Raji (cell line): ENCODE measurements around the gene BCL2L15.

Experiments
- POLR2A ChIP-seq: IDR thresholded peaks from 2 replicates; pipeline ENCODE4 v1.6.1; 2011; ENCODE audit warnings: low read depth, low read length, control low read depth; ENCODE audit not compliant: insufficient read depth

The BCL2L15 gene

GRCh38 chr1:113917400-113918082, 30.2 kb upstream of the BCL2L15 start:
- TF ChIP-seq POLR2A = no peak

GRCh38 chr1:113916974-113917373, 29.6 kb upstream of the BCL2L15 start:
- TF ChIP-seq POLR2A = no peak

DNA sequence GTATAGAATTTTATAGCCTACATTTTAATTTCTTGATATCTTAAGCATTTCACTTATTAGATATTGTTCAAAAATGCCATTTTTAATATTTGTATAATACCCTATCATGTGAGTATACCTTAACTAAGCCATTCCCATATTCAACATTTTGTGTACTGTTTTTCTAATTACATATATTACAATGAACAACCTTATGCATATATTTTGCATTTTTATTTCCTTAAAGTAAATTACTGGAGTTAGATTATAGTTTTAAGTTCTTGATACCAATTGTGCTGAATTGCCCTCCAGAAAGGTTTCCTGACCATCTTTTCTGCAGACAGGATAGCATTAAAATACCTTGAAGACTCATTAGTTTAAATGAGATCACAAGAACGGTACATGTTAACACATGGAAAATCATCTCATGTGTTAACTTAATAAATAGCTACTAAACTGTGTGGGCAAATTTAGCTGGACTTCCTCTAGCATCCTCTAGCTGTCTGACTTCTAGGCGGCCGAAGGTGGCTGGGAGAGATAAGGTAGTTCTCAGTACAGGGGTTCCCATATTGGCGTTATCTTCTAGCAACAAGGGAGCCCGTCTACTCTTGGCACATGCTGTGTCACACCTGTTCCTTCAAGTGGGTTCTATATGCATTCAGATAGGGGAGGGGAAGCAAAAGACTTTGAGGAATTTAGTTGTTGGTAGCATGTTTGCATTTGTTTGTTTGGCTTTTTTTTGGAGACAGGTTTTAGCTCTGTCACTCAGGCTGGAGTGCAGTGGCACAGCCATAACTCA, 26.7 kb upstream of the BCL2L15 start:
- no peak for TF ChIP-seq POLR2A

DNA sequence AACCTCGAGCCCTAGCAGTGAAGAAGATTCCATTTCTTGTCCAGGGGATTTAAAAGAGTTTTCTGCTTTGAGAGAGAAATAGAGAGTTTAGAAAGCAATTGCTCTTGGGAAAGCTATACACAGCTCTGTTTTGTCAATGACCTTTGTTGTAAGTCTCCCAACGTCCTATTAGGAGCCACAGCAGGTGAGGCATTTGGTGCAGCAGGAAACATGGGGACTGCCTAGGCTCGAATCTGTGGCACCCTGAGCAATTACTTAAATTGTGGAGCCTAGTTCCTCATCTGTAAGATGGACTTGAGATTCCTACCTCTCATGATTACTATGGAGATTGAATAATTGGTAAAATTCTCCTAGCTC, 25.9 kb upstream of the BCL2L15 start:
- no peak for TF ChIP-seq POLR2A

DNA sequence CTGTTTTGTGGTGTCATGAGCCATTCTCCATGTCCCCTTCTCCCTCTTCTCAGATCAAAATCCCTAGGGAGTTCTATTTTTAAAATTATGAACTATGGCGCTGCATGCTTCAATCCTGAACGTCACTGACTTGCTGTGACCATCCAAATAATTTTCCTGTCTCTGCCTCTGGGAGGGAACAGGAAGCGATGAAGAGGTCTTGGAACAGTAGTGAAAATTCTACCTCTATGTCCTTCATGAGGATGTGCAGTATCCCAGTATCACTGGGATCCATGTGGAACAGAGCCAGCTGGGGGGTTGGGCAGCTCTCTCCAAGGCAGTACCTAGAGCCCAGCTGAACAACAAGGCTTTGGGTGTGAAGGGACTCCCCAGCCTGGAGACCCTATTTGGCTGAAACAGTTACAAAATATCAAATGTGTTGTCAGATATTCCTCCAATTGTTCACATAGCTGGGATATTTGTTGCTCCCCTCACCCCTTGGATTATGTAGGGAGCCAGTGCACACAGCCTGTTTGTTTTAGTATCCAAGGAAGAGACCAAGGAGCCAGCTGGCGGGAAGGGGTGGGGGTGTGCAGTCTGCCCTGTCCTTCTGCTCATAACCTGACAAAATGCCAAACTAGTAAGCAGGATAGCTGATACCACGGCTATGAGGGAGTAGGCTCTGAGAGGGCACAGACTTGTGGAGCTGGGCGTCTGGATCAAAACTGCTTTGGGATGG, 25.4 kb upstream of the BCL2L15 start:
- TF ChIP-seq POLR2A = no peak

DNA sequence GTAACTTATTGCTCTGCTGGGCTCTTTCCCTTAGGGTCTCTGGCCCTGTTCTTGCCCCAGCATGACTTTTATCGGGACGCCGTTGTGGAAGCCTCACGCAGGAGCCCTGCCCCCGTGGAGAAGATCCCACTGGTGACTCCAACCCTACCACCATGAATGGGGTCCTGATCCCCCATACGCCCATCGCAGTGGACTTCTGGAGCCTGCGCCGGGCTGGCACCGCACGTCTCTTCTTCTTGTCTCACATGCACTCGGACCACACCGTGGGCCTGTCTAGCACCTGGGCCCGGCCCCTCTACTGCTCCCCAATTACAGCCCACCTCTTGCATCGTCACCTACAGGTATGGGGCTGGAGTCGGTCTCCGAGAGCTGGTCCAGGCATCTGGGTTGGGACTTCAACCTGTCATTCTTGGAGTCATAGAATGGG, 18.1 kb upstream of the BCL2L15 start:
- no peak for TF ChIP-seq POLR2A

GRCh38 chr1:113904674-113905434, 17.5 kb upstream of the BCL2L15 start, which contains the start of the genes AP4B1 and DCLRE1B:
AP4B1 (minus strand) TSS chr1:113904799; CDS start chr1:113904717, 82 bp downstream.
DCLRE1B (plus strand) TSS chr1:113905326; CDS start chr1:113905587, 261 bp downstream.
- TF ChIP-seq POLR2A = peak; percentile 76

DNA sequence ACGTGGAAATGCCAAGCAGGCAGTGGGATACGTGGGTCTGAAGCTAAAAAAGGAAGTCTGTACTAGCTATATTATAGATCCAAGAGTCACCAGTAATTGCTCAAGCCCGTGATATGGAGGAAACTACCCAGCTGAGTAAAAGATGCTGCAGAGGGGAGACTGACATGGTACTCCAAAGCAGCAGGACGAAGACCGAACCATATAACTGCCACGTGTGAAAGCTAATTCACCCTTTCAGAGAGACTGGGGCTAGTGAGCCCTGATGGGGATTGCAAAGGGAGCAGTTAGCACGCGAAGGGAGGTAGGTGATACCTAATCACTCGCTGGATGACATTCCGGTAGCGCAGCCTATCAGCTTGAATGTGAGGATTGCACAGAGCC, 16.9 kb upstream of the BCL2L15 start:
- no peak for TF ChIP-seq POLR2A

GRCh38 chr1:113903501-113904292, 16.3 kb upstream of the BCL2L15 start:
- no peak for TF ChIP-seq POLR2A

DNA sequence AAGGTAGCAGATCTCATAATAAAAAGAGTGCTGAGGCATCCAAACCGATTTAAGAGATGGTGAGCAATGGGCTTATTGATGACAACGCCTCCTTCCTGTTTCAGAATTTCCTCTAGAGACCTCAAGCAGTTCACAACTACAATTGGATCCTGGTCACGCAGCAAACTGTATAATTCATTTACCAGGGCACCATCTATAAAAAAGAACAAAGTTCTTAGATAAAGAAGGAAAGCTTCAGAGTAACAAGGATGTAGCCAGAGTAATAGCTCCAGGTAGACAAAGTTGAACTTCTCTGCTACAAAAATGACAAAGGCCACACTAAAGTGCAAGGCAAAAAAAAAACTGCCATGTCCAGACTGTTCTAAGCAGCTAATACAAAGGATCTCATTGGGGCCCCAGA, 13.8 kb upstream of the BCL2L15 start:
- TF ChIP-seq POLR2A = no peak

GRCh38 chr1:113899111-113899510, 11.7 kb upstream of the BCL2L15 start:
- no peak for TF ChIP-seq POLR2A

GRCh38 chr1:113898241-113898814, 10.9 kb upstream of the BCL2L15 start:
- no peak for TF ChIP-seq POLR2A

DNA sequence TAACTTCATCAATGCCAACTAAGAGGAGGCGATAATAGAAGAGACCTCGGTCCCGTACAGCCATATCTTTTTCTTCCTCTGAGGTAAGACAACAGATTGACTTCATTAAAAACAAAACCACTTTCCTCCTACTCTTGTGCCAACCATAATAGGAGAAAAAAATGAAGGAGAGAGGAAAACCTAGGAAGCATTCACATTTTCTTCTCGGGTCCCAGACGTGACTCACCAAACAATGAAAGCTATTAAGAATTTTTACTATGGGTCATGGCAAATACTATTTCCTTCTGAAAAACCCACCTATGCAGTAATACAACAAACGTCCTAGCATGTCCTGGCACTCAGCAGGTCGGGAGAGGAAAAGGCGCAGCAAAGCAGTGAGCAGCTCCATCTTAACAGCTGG, 8.6 kb upstream of the BCL2L15 start:
- TF ChIP-seq POLR2A = no peak

DNA sequence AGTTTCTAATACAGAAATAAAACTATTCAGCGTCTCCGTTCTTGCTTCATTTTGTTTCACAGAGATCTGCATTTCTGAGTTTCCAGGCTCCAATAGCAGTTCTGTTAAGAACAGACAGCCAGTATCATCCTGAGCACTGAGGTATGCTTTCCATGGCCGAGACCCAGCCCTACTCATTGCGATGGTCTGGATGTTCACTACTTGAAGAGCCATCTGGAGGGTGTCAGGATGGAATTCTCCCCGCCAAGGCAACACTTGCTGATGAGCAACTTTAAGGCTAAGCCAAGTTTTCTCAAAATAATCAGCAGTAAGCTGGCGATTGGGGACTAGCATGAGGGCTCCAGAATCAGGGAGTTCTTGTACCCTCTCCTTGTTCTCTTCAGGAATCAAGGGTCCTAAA, 7.7 kb upstream of the BCL2L15 start:
- no peak for TF ChIP-seq POLR2A
